A549 (cell line): Measurements from ENCODE around the gene UBE2U. TPM values are rescaled to one million over a fixed set of nuclear protein-coding genes. Genes with fewer than 3 reads are reported as not detected.

ENCODE experiments used
- ATAC-seq, 2 experiments: fragments of 200-7000 bp in 1 of 2; fragments of >200 bp in 1 of 2; cut with Nextera tagmentation in 1 of 2; cut with Tn5 transposase in 1 of 2; 3 replicates each; pipeline versions ENCODE4 v1.8.0 to v1.9.1; 2018 to 2020; ENCODE audit warnings: mild to moderate bottlenecking in 1 of 2, moderate library complexity in 1 of 2
- CTCF ChIA-PET: fragments of 300-600 bp; sonication (Branson Sonifier 250); formaldehyde crosslinking; extraction: SDS; loops from one replicate; lab custom pipeline; 2021; ENCODE audit warnings: antibody characterized with exemption, inconsistent platforms; lab: Yijun Ruan, JAX
- POLR2A ChIA-PET: fragments of 350-600 bp; formaldehyde crosslinking; extraction: SDS; loops from one replicate; lab custom pipeline; 2021; ENCODE audit warnings: antibody characterized with exemption, inconsistent platforms; lab: Yijun Ruan, JAX
- DNase-seq, 2 experiments: peaks; one replicate each; pipeline versions ENCODE4 v3.0.0 to v3.0.0-alpha.2; 2011 to 2016; ENCODE audit warnings: low read depth in 1 of 2, low spot score in 1 of 2
- FAIRE-seq: peaks from 2 replicates; lab custom pipeline; 2011; peaks lifted over from hg19 to GRCh38; lab: Jason Lieb, UNC
- H3K27ac ChIP-seq, 2 experiments: fragments of >200 bp; sonication (Bioruptor Twin); formaldehyde crosslinking; 3 replicates each; pipeline ENCODE4 v1.5.1; 2016 to 2017
- H3K4me1 ChIP-seq: fragments of >200 bp; sonication (Bioruptor Twin); formaldehyde crosslinking; 3 replicates; pipeline ENCODE4 v1.6.1; 2016
- H3K4me2 ChIP-seq: fragments of >200 bp; sonication (Bioruptor Twin); formaldehyde crosslinking; 3 replicates; pipeline ENCODE4 v1.6.1; 2016
- H3K4me3 ChIP-seq: fragments of >200 bp; sonication (Bioruptor Twin); formaldehyde crosslinking; 3 replicates; pipeline ENCODE4 v1.5.1; 2016
- H3K9me3 ChIP-seq: fragments of >200 bp; sonication (Bioruptor Twin); formaldehyde crosslinking; 3 replicates; pipeline ENCODE4 v1.6.1; 2016
- CEBPB ChIP-seq, 2 experiments: fragments of >200 bp in 1 of 2; sonication (Bioruptor Twin) in 1 of 2; formaldehyde crosslinking in 1 of 2; IDR thresholded peaks; 2 replicates each; pipeline ENCODE4 v1.6.1; 2012 to 2016
- CHD2 ChIP-seq: fragments of 150-350 bp; IDR thresholded peaks from 2 replicates; pipeline ENCODE4 v1.6.1; 2014; ENCODE audit warnings: low read length; ENCODE audit not compliant: partially characterized antibody
- CHD4 ChIP-seq: fragments of 200-600 bp; sonication (generic); IDR thresholded peaks from 2 replicates; pipeline ENCODE4 v1.6.1; 2016; ENCODE audit warnings: antibody characterized with exemption, mild to moderate bottlenecking, borderline replicate concordance
- EHF ChIP-seq: fragments of 250-450 bp; sonication (Bioruptor Pico); IDR thresholded peaks from 2 replicates; pipeline ENCODE4 v1.5.0; 2020; ENCODE audit warnings: mild to moderate bottlenecking
- EHMT2 ChIP-seq: fragments of 200-600 bp; sonication (generic); IDR thresholded peaks from 2 replicates; pipeline ENCODE4 v1.6.1; 2016; ENCODE audit warnings: antibody characterized with exemption, low read depth, mild to moderate bottlenecking, moderate library complexity
- EP300 ChIP-seq, 2 experiments: fragments of >200 bp; sonication (Bioruptor Twin); formaldehyde crosslinking; IDR thresholded peaks; 2 replicates in 1 of 2; 3 replicates in 1 of 2; pipeline ENCODE4 v1.6.1; 2016 to 2017
- HDAC2 ChIP-seq: fragments of 200-600 bp; sonication (generic); IDR thresholded peaks from 2 replicates; pipeline ENCODE4 v1.6.1; 2016
- HOXA7 ChIP-seq: fragments of 250-450 bp; sonication (Bioruptor Pico); IDR thresholded peaks from 2 replicates; pipeline ENCODE4 v1.5.0; 2020; ENCODE audit warnings: mild to moderate bottlenecking, moderate library complexity
- JUN ChIP-seq, 2 experiments: fragments of >200 bp; sonication (Bioruptor Twin); formaldehyde crosslinking; IDR thresholded peaks; 2 replicates in 1 of 2; 3 replicates in 1 of 2; pipeline ENCODE4 v1.6.1; 2016 to 2017
- NPAS2 ChIP-seq: fragments of 250-450 bp; sonication (Bioruptor Pico); IDR thresholded peaks from 2 replicates; pipeline ENCODE4 v1.8.0; 2022; ENCODE audit warnings: mild to moderate bottlenecking, moderate library complexity, borderline replicate concordance
- POLR2AphosphoS2 ChIP-seq: conservative IDR thresholded peaks from 2 replicates; pipeline ENCODE4 v1.6.1; 2012; ENCODE audit warnings: low read length, improper control_type of control experiment, inconsistent platforms
- RARB ChIP-seq: fragments of 250-450 bp; sonication (Bioruptor Pico); IDR thresholded peaks from 2 replicates; pipeline ENCODE4 v1.8.0; 2021; ENCODE audit warnings: mild to moderate bottlenecking, moderate library complexity
- RCOR1 ChIP-seq: fragments of 150-350 bp; IDR thresholded peaks from 2 replicates; pipeline ENCODE4 v1.6.1; 2014; ENCODE audit warnings: antibody characterized with exemption, low read length, low read depth
- RFX5 ChIP-seq: fragments of 450-650 bp; IDR thresholded peaks from 2 replicates; pipeline ENCODE4 v1.7.1; 2014; ENCODE audit warnings: antibody characterized with exemption, mild to moderate bottlenecking, moderate library complexity
- RNF2 ChIP-seq: fragments of 200-600 bp; sonication (generic); IDR thresholded peaks from 2 replicates; pipeline ENCODE4 v1.6.1; 2016; ENCODE audit warnings: low read depth, mild to moderate bottlenecking, antibody characterized with exemption, moderate library complexity, borderline replicate concordance
- SMC3 ChIP-seq: fragments of >200 bp; sonication (Bioruptor Twin); formaldehyde crosslinking; IDR thresholded peaks from 3 replicates; pipeline ENCODE4 v1.6.1; 2018; ENCODE audit warnings: inconsistent platforms
- TP53 ChIP-seq: fragments of 250-450 bp; sonication (Bioruptor Pico); IDR thresholded peaks from 2 replicates; pipeline ENCODE4 v1.5.0; 2021; ENCODE audit warnings: mild to moderate bottlenecking, moderate library complexity
- ZC3H11A ChIP-seq: fragments of 450-650 bp; IDR thresholded peaks from 2 replicates; pipeline ENCODE4 v1.6.1; 2014; ENCODE audit warnings: antibody characterized with exemption, mild to moderate bottlenecking
- ZNF302 ChIP-seq: fragments of 250-450 bp; sonication (Bioruptor Pico); IDR thresholded peaks from 2 replicates; pipeline ENCODE4 v1.9.0; 2021; ENCODE audit warnings: inconsistent platforms, mild to moderate bottlenecking, moderate library complexity
- WGBS: methylation state at CpG from one replicate; pipeline ENCODE4 v1.1.6; 2017; ENCODE audit errors: missing lambda C conversion rate; 5-methylcytosine and 5-hydroxymethylcytosine counted together
- polyA plus RNA-seq, 4 experiments: library from polyadenylated mRNA; depleted of rRNA in 3 of 4; stranded (reverse); fragments of >200 nt; fragmentation: RNase III in 1 of 4; extraction: RNeasy Plus Mini Kit Qiagen cat#74134 plus additional on column Dnase treatment in 1 of 4; gene quantifications; 2 replicates in 3 of 4; 3 replicates in 1 of 4; pipeline ENCODE4 v1.2.3, GENCODE V29; 2011 to 2017
- TF ChIP-seq, protein P1 (sequence below): IDR thresholded peaks from 2 replicates; pipeline ENCODE4 v1.6.1; 2012
- TF ChIP-seq, protein P2 (sequence below): fragments of 250-450 bp; sonication (Bioruptor Pico); IDR thresholded peaks from 2 replicates; pipeline ENCODE4 v1.5.0; 2020; ENCODE audit warnings: low read depth, mild to moderate bottlenecking, moderate library complexity
- TF ChIP-seq, protein P3 (sequence below): fragments of 250-450 bp; sonication (Bioruptor Pico); IDR thresholded peaks from 2 replicates; pipeline ENCODE4 v1.5.0; 2021; ENCODE audit warnings: mild to moderate bottlenecking, moderate library complexity, borderline replicate concordance
- TF ChIP-seq, protein P4 (sequence below): IDR thresholded peaks from 2 replicates; pipeline ENCODE4 v1.6.1; 2012; ENCODE audit warnings: low read depth, borderline replicate concordance
- TF ChIP-seq, protein P5 (sequence below): fragments of >200 bp; sonication (Bioruptor Twin); formaldehyde crosslinking; IDR thresholded peaks from 3 replicates; pipeline ENCODE4 v1.6.1; 2016

The UBE2U gene
- polyA plus RNA-seq, 2 of the 4 experiments (the other 2 are of a cell fraction) = not detected

DNA sequence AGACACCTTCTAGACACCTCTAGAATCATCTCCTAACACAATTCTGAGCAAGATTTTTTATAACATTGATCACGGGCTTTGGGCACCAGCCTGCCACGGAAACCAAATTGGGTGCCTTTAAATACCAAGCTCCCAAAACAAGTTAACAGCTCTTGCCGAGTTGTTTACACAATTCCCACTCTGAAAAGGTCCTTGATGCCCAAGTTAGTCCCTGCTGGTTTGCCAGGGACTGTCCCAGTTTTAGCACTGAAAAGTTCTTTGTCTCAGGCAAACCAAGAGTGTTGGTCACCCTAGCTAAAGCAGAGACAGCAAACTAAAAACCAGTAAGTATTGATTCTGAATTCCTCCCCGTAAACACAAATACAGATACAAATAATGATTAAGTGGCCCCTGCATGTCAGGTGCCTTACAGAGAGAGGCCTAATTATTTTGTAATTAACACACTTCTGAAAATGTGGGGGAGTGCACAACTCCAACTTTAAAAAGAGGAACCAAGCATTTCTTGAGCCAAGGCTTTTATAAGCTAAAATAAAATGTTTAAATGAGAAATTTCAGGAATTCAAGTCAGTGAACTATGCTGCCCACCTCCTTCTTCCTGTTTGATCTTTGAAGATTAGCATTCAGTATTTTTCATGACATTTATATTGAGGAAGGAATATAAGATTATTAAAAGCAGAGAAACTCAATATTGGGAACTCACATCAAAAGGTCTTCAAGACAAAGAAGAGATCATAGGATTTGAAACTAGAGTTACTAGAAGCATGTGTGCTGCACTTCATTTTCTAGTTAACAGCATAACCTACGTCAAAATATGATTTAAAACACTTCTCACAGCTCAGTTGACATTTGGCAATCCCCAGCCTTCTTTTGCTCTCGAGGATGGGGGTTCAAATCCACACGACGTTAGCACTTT, 9.0 kb upstream of the UBE2U start:
- FAIRE-seq = no peak

DNA sequence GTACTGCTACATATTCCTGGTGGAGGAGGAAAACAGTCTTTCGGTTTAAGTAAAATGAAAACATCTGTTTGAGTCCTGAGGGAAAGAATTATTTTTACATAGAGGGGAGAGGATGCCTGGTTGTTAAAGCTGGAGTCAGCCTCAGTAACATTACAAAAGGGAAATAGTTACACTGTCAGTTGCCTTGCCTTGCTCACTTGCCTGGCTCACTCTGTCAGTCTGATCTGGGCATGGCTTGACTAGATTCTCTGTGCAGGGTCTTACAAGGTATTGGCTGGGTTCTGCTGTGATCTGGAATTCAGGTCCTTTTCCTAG, 8.4 kb upstream of the UBE2U start:
- Histone ChIP-seq H3K4me2 (no peak overlapping the region), H3K9me3 (no peaks in the 10 kb centered on the region), H3K27ac (no peak overlapping the region), H3K4me3 (no peak overlapping the region), H3K4me1 (no peaks in the 10 kb centered on the region)
- 96% methylated on average over 1 of the region's 1 CpG for WGBS
- no peak for ATAC-seq
- FAIRE-seq = no peak
- POLR2A ChIA-PET = no interaction called here
- DNase-seq = no peak
- CTCF ChIA-PET = no interaction called here
- TF ChIP-seq HOXA7 = no peak
- TF ChIP-seq ZC3H11A = no peak
- no peak for TF ChIP-seq POLR2AphosphoS2
- no peak for TF ChIP-seq EP300 (IDR thresholded peaks at IDR 0.05)
- TF ChIP-seq RARB = no peak

More for the DNA sequence above, 9.0 kb upstream of the UBE2U start:
- Histone ChIP-seq H3K27ac (no peak overlapping the region), H3K4me3 (no peak overlapping the region), H3K9me3 (no peaks in the 10 kb centered on the region), H3K4me1 (no peaks in the 10 kb centered on the region), H3K4me2 (no peak overlapping the region)
- ATAC-seq (no peak), DNase-seq (no peak)
- ChIA-PET POLR2A (no interaction called here), CTCF (interaction anchor here (1.0 kb wide), 1 partner anchor 24 kb away, joined by 3 read pairs; no protein-coding TSS in a partner anchor)
- TF ChIP-seq CHD4 = no peak
- no peak for TF ChIP-seq RNF2
- TF ChIP-seq RCOR1 = no peak
- TF ChIP-seq, protein P1, sequence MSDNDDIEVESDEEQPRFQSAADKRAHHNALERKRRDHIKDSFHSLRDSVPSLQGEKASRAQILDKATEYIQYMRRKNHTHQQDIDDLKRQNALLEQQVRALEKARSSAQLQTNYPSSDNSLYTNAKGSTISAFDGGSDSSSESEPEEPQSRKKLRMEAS = no peak
- TF ChIP-seq TP53 (CRISPR knock-in tag) = no peak
- TF ChIP-seq EHMT2 = no peak
- no peak for TF ChIP-seq ZNF302
- 64% methylated on average over 8 of the region's 8 CpGs for WGBS

DNA sequence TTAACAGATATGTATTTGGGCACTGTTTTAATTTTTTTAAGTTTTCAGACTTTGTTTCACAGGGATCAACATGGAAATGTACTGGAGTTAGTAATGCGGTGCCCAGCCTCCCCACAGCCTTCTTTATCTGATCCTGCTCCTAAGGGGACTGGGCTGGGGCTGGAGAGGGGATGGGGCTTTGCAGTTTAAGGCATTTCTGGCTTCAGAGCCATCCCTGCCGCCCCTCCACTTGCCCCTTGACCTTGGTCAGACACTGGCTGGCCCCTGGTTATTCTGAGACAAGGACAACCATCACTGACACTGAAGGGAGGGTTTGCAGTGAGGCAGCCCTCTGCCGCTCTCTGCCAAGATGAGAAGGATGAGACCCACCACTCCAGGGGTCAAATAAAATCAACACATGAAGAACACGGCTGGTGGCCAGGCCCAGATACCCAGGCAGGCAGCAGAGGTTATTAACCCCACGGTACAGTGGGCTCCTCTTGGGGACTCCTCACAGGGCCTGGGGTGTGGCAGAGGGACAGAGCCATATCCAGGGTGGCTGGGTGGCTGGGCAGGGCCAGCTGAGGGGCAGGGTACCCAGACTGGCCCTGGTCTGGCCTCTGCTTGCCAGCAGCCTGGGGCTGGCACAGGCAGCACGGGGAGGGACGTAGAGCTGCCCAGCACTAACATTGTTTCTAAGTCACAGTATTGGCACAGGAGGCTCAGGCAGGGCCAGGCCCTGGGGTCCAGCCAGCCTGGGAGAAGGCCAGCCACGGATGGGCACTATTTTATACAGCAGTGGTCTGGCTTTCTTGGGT, 7.2 kb upstream of the UBE2U start:
- POLR2A ChIA-PET = no interaction called here
- Histone ChIP-seq H3K4me3 (no peak overlapping the region), H3K27ac (no peak overlapping the region), H3K9me3 (no peaks in the 10 kb centered on the region), H3K4me2 (no peak overlapping the region), H3K4me1 (no peaks in the 10 kb centered on the region)
- WGBS = 57% methylated on average over 3 of the region's 8 CpGs
- DNase-seq = no peak
- no peak for FAIRE-seq
- CTCF ChIA-PET = interaction anchor here (1.3 kb wide), 1 partner anchor 57 kb away, joined by 3 read pairs; no protein-coding TSS in a partner anchor
- no peak for ATAC-seq
- TF ChIP-seq CHD2 = no peak
- TF ChIP-seq, protein P2, sequence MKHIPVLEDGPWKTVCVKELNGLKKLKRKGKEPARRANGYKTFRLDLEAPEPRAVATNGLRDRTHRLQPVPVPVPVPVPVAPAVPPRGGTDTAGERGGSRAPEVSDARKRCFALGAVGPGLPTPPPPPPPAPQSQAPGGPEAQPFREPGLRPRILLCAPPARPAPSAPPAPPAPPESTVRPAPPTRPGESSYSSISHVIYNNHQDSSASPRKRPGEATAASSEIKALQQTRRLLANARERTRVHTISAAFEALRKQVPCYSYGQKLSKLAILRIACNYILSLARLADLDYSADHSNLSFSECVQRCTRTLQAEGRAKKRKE = no peak
- TF ChIP-seq TP53 (CRISPR knock-in tag) = no peak
- no peak for TF ChIP-seq RCOR1
- TF ChIP-seq, protein P3, sequence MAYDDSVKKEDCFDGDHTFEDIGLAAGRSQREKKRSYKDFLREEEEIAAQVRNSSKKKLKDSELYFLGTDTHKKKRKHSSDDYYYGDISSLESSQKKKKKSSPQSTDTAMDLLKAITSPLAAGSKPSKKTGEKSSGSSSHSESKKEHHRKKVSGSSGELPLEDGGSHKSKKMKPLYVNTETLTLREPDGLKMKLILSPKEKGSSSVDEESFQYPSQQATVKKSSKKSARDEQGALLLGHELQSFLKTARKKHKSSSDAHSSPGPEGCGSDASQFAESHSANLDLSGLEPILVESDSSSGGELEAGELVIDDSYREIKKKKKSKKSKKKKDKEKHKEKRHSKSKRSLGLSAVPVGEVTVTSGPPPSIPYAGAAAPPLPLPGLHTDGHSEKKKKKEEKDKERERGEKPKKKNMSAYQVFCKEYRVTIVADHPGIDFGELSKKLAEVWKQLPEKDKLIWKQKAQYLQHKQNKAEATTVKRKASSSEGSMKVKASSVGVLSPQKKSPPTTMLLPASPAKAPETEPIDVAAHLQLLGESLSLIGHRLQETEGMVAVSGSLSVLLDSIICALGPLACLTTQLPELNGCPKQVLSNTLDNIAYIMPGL (CRISPR knock-in tag) = no peak
- no peak for TF ChIP-seq NPAS2 (CRISPR knock-in tag)
- TF ChIP-seq JUN (IDR thresholded peaks at IDR 0.05) = no peak
- TF ChIP-seq ZNF302 = no peak
- TF ChIP-seq, protein P4, sequence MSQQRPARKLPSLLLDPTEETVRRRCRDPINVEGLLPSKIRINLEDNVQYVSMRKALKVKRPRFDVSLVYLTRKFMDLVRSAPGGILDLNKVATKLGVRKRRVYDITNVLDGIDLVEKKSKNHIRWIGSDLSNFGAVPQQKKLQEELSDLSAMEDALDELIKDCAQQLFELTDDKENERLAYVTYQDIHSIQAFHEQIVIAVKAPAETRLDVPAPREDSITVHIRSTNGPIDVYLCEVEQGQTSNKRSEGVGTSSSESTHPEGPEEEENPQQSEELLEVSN = no peak
- TF ChIP-seq RFX5 = no peak
- TF ChIP-seq HDAC2 = no peak
- TF ChIP-seq CEBPB (IDR thresholded peaks at IDR 0.05) = no peak
- TF ChIP-seq, protein P5, sequence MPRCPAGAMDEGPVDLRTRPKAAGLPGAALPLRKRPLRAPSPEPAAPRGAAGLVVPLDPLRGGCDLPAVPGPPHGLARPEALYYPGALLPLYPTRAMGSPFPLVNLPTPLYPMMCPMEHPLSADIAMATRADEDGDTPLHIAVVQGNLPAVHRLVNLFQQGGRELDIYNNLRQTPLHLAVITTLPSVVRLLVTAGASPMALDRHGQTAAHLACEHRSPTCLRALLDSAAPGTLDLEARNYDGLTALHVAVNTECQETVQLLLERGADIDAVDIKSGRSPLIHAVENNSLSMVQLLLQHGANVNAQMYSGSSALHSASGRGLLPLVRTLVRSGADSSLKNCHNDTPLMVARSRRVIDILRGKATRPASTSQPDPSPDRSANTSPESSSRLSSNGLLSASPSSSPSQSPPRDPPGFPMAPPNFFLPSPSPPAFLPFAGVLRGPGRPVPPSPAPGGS = no peak
- TF ChIP-seq EHF = no peak
- TF ChIP-seq, protein P1 = no peak
- TF ChIP-seq SMC3 = no peak
